ENCODE measurements around the gene ZNF142.

DNA sequence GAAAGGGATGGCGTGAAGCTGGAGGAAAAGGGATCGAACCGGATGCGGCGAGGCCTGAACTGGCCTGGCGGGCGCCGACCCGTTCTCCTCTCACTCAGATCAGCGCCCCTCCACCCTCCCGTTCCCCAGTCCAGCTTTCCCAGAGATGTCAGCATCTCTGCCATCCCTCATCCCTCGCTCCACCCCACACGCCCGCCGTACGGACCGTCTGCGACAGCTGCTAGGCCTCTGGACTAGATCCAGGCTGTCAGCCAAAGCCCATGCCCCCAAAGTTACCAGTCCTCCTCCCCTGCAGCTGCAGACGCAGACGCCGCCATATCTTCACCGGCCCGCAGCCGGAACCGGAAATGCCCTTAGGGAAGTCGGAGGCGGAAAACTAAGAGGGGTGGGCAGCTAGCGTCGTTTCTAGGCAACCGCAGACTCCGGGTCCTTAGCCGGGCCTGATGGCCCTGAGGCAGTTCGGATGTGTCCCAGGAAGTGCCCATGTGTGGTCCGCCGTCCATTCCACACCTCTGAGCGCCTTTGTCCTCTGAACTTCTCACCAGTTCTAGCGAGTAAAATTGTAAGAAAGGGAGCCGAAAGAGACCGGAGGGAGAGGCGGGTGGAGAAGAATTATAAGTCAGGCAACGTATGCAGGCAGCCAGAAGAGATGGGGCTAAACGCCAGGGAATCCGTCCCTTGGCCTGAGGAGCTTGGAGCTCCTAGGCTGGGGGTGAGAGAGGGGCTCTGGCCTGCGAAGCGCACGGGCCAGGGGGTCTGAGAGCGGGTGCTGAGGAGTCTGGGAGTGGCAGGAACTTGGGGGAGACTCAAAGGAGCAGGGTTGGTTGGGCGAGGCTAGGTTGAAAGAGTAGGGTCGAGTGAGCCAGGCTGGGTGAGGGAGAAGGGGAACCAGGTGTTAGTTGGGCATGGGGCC, 12.5 kb upstream of the ZNF142 start, which contains the start of the genes RNF25 and STK36:
- TF ChIP-seq EP300 (IDR thresholded peaks at IDR 0.05; ENCODE audit: low read length) (no peak), CBX3 (IDR thresholded peaks at IDR 0.05; ENCODE audit: borderline replicate concordance in 1 of 2, low read length in 2 of 2) (no peak), ILK (tag; IDR thresholded peaks at IDR 0.05; ENCODE audit: borderline replicate concordance, low read depth) (no peak), POLR2AphosphoS5 (IDR thresholded peaks at IDR 0.05; ENCODE audit: control insufficient read depth, insufficient read depth, low read depth, low read length) (peak; percentile 60; the same call in 1 of the 2 replicates), TAF15 (IDR thresholded peaks at IDR 0.05; ENCODE audit: low read depth, low read length) (no peak), THAP7 (CRISPR knock-in tag; IDR thresholded peaks at IDR 0.05) (no peak), CTCF (IDR thresholded peaks at IDR 0.05 in 2 of 3, conservative IDR thresholded peaks at IDR 0.05 in 1 of 3; ENCODE audit: insufficient read depth in 2 of 3, low read depth in 1 of 3, low read length in 3 of 3) (no peak)

Data from K562 (cell line).